Liver (tissue), 9 donors: ENCODE measurements around the gene C1orf21. TPM values are rescaled to one million over a fixed set of nuclear protein-coding genes. Genes with fewer than 3 reads are reported as not detected.

Experiments used
- DNase-seq: peaks from one replicate; pipeline ENCODE4 v3.0.0-alpha.2; 2017; ENCODE audit warnings: low spot score
- H3K27ac ChIP-seq, 2 donors: one replicate each; pipeline ENCODE4 v1.7.0; 2013; ENCODE audit warnings: inconsistent platforms in 2 of 2, low read length in 2 of 2, control low read depth in 1 of 2, low read depth in 1 of 2, mild to moderate bottlenecking in 1 of 2
- H3K27me3 ChIP-seq, 4 donors: one replicate each; pipeline versions ENCODE4 v1.6.1 to v1.7.0; 2013; ENCODE audit warnings: low read length in 3 of 4, inconsistent platforms in 1 of 4, mild to moderate bottlenecking in 1 of 4, moderate library complexity in 1 of 4; ENCODE audit not compliant: control insufficient read depth in 4 of 4, insufficient read depth in 4 of 4
- H3K36me3 ChIP-seq, 4 donors: one replicate each; pipeline versions ENCODE4 v1.6.1 to v1.7.0; 2013; ENCODE audit warnings: low read length in 3 of 4, mild to moderate bottlenecking in 3 of 4, low read depth in 1 of 4, moderate library complexity in 1 of 4; ENCODE audit not compliant: control insufficient read depth in 4 of 4, insufficient read depth in 3 of 4
- H3K4me1 ChIP-seq, 4 donors: one replicate each; pipeline versions ENCODE4 v1.6.1 to v1.7.0; 2013; ENCODE audit warnings: low read length in 3 of 4, mild to moderate bottlenecking in 3 of 4, moderate library complexity in 1 of 4; ENCODE audit not compliant: control insufficient read depth in 4 of 4, insufficient read depth in 4 of 4
- H3K4me3 ChIP-seq, 3 donors: one replicate each; pipeline versions ENCODE4 v1.6.1 to v1.7.0; 2013; ENCODE audit warnings: low read length in 3 of 3, control low read depth in 1 of 3, low read depth in 1 of 3, mild to moderate bottlenecking in 1 of 3
- H3K9ac ChIP-seq, 2 donors: one replicate each; pipeline ENCODE4 v1.7.0; 2013; ENCODE audit warnings: low read length in 2 of 2, mild to moderate bottlenecking in 2 of 2, moderate library complexity in 2 of 2, control low read depth in 1 of 2, low read depth in 1 of 2
- H3K9me3 ChIP-seq, 4 donors: one replicate each; pipeline versions ENCODE4 v1.6.1 to v1.7.0; 2013; ENCODE audit warnings: low read length in 3 of 4; ENCODE audit not compliant: control insufficient read depth in 4 of 4
- CTCF ChIP-seq: fragments of 150-350 bp; IDR thresholded peaks from 2 replicates; pipeline ENCODE4 v1.5.1; 2017; ENCODE audit warnings: improper control_type of control experiment, low read depth, low read length; ENCODE audit not compliant: missing input control
- HNF4A ChIP-seq, 2 donors: conservative IDR thresholded peaks; 2 replicates each; pipeline ENCODE4 v1.6.1; 2016; ENCODE audit warnings: antibody characterized with exemption in 2 of 2, mild to moderate bottlenecking in 2 of 2
- HNF4G ChIP-seq: IDR thresholded peaks from 2 replicates; pipeline ENCODE4 v1.6.1; 2016; ENCODE audit warnings: antibody characterized with exemption
- MAX ChIP-seq: IDR thresholded peaks from 2 replicates; pipeline ENCODE4 v1.6.1; 2016; ENCODE audit warnings: antibody characterized with exemption
- NR2F2 ChIP-seq: IDR thresholded peaks from 2 replicates; pipeline ENCODE4 v1.6.1; 2016; ENCODE audit warnings: antibody characterized with exemption
- RAD21 ChIP-seq, 2 donors: IDR thresholded peaks; 2 replicates each; pipeline ENCODE4 v1.6.1; 2016; ENCODE audit warnings: antibody characterized with exemption in 2 of 2, mild to moderate bottlenecking in 2 of 2
- RXRA ChIP-seq, 2 donors: IDR thresholded peaks; 2 replicates each; pipeline ENCODE4 v1.6.1; 2017 to 2018; ENCODE audit warnings: antibody characterized with exemption in 2 of 2, mild to moderate bottlenecking in 1 of 2
- SP1 ChIP-seq: IDR thresholded peaks from 2 replicates; pipeline ENCODE4 v1.6.1; 2018; ENCODE audit warnings: antibody characterized with exemption, mild to moderate bottlenecking
- TAF1 ChIP-seq: conservative IDR thresholded peaks from 2 replicates; pipeline ENCODE4 v1.6.1; 2016; ENCODE audit warnings: antibody characterized with exemption, mild to moderate bottlenecking
- YY1 ChIP-seq: IDR thresholded peaks from 2 replicates; pipeline ENCODE4 v1.6.1; 2016; ENCODE audit warnings: antibody characterized with exemption, mild to moderate bottlenecking
- ZBTB33 ChIP-seq: IDR thresholded peaks from 2 replicates; pipeline ENCODE4 v1.6.1; 2016; ENCODE audit warnings: antibody characterized with exemption
- WGBS: extraction: QIAGEN DNeasy Blood & Tissue Kit; methylation state at CpG from one replicate; pipeline ENCODE4 v1.1.7; 2013; 5-methylcytosine and 5-hydroxymethylcytosine counted together
- polyA plus RNA-seq, 2 donors: library from polyadenylated mRNA; stranded (reverse) in 1 of 2; unstranded in 1 of 2; fragments of 200-250 nt in 1 of 2; fragments of >200 nt in 1 of 2; fragmentation: Nextera tagmentation in 1 of 2; extraction: Ambion mirVana in 1 of 2; gene quantifications; one replicate each; pipeline versions ENCODE4 v1.2.1 to v1.2.3, GENCODE V29; 2013 to 2015
- total RNA-seq, 2 donors: library from RNA; depleted of rRNA; stranded (reverse); fragments of >200 nt; gene quantifications; one replicate each; pipeline ENCODE4 v1.2.3, GENCODE V29; 2014
- TF ChIP-seq, protein P1 (sequence below): IDR thresholded peaks from 2 replicates; pipeline ENCODE4 v1.6.1; 2016; ENCODE audit warnings: antibody characterized with exemption, mild to moderate bottlenecking
- TF ChIP-seq, protein P2 (sequence below): IDR thresholded peaks from 2 replicates; pipeline ENCODE4 v1.6.1; 2016; ENCODE audit warnings: antibody characterized with exemption
- donor health status: healthy.
- donor health status: healthy.
- donor health status: healthy.
- donor health status: healthy.
- donor health status: healthy.

Gene C1orf21
- total and polyA plus RNA-seq, 4 donors: 2.3 to 21.3 (median 13.4) TPM

DNA sequence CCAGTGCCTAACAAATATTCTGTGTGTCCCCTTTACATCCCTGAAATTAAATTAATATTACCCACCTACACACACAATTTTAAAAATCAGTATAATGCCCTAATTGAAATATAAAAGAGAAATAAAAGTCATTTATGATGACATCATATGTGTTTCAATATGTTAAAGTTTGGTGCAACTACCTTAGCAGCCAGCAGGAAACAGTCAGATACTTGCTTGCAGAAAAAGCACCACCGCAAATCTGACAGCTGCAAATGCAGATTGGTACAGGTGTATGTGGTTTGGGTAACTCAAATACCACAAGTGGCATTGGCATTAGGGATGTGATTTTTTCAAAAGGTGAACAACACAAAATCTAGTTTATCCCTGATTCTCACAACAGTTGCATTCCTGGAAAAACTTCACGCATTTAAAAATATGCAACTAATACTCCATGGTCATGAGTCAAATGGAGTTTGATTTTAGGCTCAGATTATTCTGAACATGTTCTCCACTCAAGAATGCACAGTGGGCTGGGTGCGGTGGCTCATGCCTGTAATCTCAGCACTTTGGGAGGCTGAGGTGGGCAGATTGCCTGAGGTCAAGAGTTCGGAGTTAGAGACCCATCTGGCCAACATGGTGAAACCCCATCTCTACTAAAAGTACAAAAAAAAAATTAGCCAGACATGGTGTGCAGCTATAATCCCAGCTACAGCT, 261.5 kb downstream of the C1orf21 start:
- TF ChIP-seq, protein P1, sequence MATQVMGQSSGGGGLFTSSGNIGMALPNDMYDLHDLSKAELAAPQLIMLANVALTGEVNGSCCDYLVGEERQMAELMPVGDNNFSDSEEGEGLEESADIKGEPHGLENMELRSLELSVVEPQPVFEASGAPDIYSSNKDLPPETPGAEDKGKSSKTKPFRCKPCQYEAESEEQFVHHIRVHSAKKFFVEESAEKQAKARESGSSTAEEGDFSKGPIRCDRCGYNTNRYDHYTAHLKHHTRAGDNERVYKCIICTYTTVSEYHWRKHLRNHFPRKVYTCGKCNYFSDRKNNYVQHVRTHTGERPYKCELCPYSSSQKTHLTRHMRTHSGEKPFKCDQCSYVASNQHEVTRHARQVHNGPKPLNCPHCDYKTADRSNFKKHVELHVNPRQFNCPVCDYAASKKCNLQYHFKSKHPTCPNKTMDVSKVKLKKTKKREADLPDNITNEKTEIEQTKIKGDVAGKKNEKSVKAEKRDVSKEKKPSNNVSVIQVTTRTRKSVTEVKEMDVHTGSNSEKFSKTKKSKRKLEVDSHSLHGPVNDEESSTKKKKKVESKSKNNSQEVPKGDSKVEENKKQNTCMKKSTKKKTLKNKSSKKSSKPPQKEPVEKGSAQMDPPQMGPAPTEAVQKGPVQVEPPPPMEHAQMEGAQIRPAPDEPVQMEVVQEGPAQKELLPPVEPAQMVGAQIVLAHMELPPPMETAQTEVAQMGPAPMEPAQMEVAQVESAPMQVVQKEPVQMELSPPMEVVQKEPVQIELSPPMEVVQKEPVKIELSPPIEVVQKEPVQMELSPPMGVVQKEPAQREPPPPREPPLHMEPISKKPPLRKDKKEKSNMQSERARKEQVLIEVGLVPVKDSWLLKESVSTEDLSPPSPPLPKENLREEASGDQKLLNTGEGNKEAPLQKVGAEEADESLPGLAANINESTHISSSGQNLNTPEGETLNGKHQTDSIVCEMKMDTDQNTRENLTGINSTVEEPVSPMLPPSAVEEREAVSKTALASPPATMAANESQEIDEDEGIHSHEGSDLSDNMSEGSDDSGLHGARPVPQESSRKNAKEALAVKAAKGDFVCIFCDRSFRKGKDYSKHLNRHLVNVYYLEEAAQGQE: no peak
- no peak for TF ChIP-seq CTCF
- no peak for TF ChIP-seq TAF1
- no peak for TF ChIP-seq HNF4A (conservative IDR thresholded peaks at IDR 0.05)
- TF ChIP-seq YY1: no peak
- TF ChIP-seq RAD21 (IDR thresholded peaks at IDR 0.05): no peak
- TF ChIP-seq SP1: no peak
- no peak for TF ChIP-seq ZBTB33
- 95% methylated on average over 4 of the region's 4 CpGs for WGBS

GRCh38 chr1:184648856-184649201, 262.0 kb downstream of the C1orf21 start:
- WGBS: 87% methylated on average over 6 of the region's 6 CpGs
- Histone ChIP-seq H3K27me3 (no peaks in the 10 kb centered on the region), H3K9me3 (no peaks in the 10 kb centered on the region), H3K36me3 (no peaks in the 10 kb centered on the region), H3K27ac (no peak overlapping the region), H3K9ac (no peak overlapping the region), H3K4me3 (no peak overlapping the region), H3K4me1 (no peaks in the 10 kb centered on the region)
- DNase-seq: no peak
- no peak for TF ChIP-seq HNF4G
- TF ChIP-seq RAD21 (IDR thresholded peaks at IDR 0.05): no peak
- no peak for TF ChIP-seq HNF4A (conservative IDR thresholded peaks at IDR 0.05)
- no peak for TF ChIP-seq NR2F2
- TF ChIP-seq ZBTB33: no peak
- TF ChIP-seq SP1: no peak
- TF ChIP-seq, protein P2, sequence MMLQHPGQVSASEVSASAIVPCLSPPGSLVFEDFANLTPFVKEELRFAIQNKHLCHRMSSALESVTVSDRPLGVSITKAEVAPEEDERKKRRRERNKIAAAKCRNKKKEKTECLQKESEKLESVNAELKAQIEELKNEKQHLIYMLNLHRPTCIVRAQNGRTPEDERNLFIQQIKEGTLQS: no peak
- no peak for TF ChIP-seq RXRA (IDR thresholded peaks at IDR 0.05)
- no peak for TF ChIP-seq MAX
- TF ChIP-seq, protein P1: no peak
- no peak for TF ChIP-seq TAF1
- TF ChIP-seq YY1: no peak
- TF ChIP-seq CTCF: no peak

More for the DNA sequence above, 261.5 kb downstream of the C1orf21 start:
- Histone ChIP-seq H3K9me3 (no peaks in the 10 kb centered on the region), H3K27ac (no peak overlapping the region), H3K27me3 (no peaks in the 10 kb centered on the region), H3K36me3 (no peaks in the 10 kb centered on the region), H3K9ac (no peak overlapping the region), H3K4me1 (no peaks in the 10 kb centered on the region), H3K4me3 (no peak overlapping the region)
- DNase-seq: no peak
